K562 (cell line): ENCODE results near the gene PCSK5. TPM values are rescaled to one million over a fixed set of nuclear protein-coding genes. Genes with fewer than 3 reads are reported as not detected.

Experiments used
- ATAC-seq: fragments of 200-7000 bp; cut with Tn5 transposase; 3 replicates; pipeline ENCODE4 v1.9.1; 2020; ENCODE audit warnings: moderate library complexity
- BruUV-seq: library from RNA; stranded (reverse); fragments of 400-500 nt; replicated peaks from 2 replicates; lab custom pipeline; 2021; lab: Mats Ljungman, UMichigan
- CTCF ChIA-PET: fragments of 300-600 bp; formaldehyde crosslinking; extraction: SDS; loops from one replicate; lab custom pipeline; 2021; ENCODE audit warnings: low intra/inter-chr PET ratio; lab: Yijun Ruan, JAX
- POLR2A ChIA-PET: fragments of 300-600, 350-650 bp; sonication (Branson Sonifier 250); formaldehyde crosslinking; extraction: SDS; loops from one replicate; lab custom pipeline; 2021; ENCODE audit warnings: antibody characterized with exemption, inconsistent platforms; lab: Yijun Ruan, JAX
- DNase-seq, 4 experiments: peaks; one replicate each; pipeline versions ENCODE4 v3.0.0 to v3.0.0-alpha.2; 2011 to 2018; ENCODE audit warnings: low spot score in 3 of 4, mixed read lengths in 3 of 4; ENCODE audit errors: extremely low read depth in 1 of 4
- FAIRE-seq: peaks from 2 replicates; lab custom pipeline; 2011; peaks lifted over from hg19 to GRCh38; lab: Jason Lieb, UNC
- H2AFZ ChIP-seq: 2 replicates; pipeline ENCODE4 v1.6.0; 2011; ENCODE audit warnings: low read depth, low read length, control low read depth, inconsistent platforms
- H3K27ac ChIP-seq: fragments of 200-600 bp; 3 replicates; pipeline ENCODE4 v1.8.0; 2011; ENCODE audit warnings: low read depth, mild to moderate bottlenecking, control low read depth, inconsistent platforms, low read length, moderate library complexity, mixed read lengths; ENCODE audit errors: extremely low read depth
- H3K27me3 ChIP-seq, 2 experiments: fragments of 300-600 bp in 1 of 2; 2 replicates in 1 of 2; 3 replicates in 1 of 2; pipeline versions ENCODE4 v1.6.0 to v1.8.0; 2011; ENCODE audit warnings: inconsistent platforms in 2 of 2, low read length in 2 of 2, mild to moderate bottlenecking in 1 of 2, mixed read lengths in 1 of 2, moderate library complexity in 1 of 2; ENCODE audit not compliant: control insufficient read depth in 2 of 2, insufficient read depth in 2 of 2
- H3K36me3 ChIP-seq: fragments of 300-600 bp; 3 replicates; pipeline ENCODE4 v1.8.0; 2011; ENCODE audit warnings: mild to moderate bottlenecking, low read length, inconsistent platforms; ENCODE audit not compliant: control insufficient read depth, insufficient read depth
- H3K4me1 ChIP-seq, 2 experiments: fragments of 200-600 bp in 1 of 2; replicated peaks in 1 of 2; 2 replicates in 1 of 2; 3 replicates in 1 of 2; pipeline versions ENCODE4 v1.5.1 to v1.8.0; 2011; ENCODE audit warnings: inconsistent platforms in 2 of 2, low read length in 2 of 2, mild to moderate bottlenecking in 1 of 2, mixed read lengths in 1 of 2, moderate library complexity in 1 of 2; ENCODE audit not compliant: control insufficient read depth in 2 of 2, insufficient read depth in 2 of 2
- H3K4me2 ChIP-seq: 2 replicates; pipeline ENCODE4 v1.6.1; 2011; ENCODE audit warnings: low read length, control low read depth, inconsistent platforms, mixed read lengths; ENCODE audit not compliant: insufficient read depth
- H3K4me3 ChIP-seq: fragments of 200-600 bp; sonication (generic), shearing (Covaris generic); 2 replicates; pipeline ENCODE4 v1.5.1; 2016; ENCODE audit warnings: control low read depth, inconsistent platforms
- H3K79me2 ChIP-seq: fragments of 200-600 bp; 3 replicates; pipeline ENCODE4 v1.8.0; 2011; ENCODE audit warnings: low read length, inconsistent platforms; ENCODE audit not compliant: control insufficient read depth, insufficient read depth
- H3K9ac ChIP-seq, 2 experiments: 2 replicates each; pipeline versions ENCODE4 v1.6.0 to v1.6.1; 2011; ENCODE audit warnings: low read depth in 2 of 2, low read length in 2 of 2, control low read depth in 1 of 2, inconsistent platforms in 1 of 2, mild to moderate bottlenecking in 1 of 2, mixed read lengths in 1 of 2; ENCODE audit not compliant: insufficient read depth in 1 of 2
- H3K9me1 ChIP-seq: one replicate; pipeline ENCODE4 v1.6.0; 2011; ENCODE audit warnings: inconsistent platforms, mild to moderate bottlenecking, low read length, moderate library complexity; ENCODE audit not compliant: control insufficient read depth, insufficient read depth
- H3K9me3 ChIP-seq: replicated peaks from 2 replicates; pipeline ENCODE4 v1.5.1; 2011; ENCODE audit warnings: low read depth, low read length, inconsistent platforms; ENCODE audit not compliant: control insufficient read depth, insufficient read depth
- H4K20me1 ChIP-seq: replicated peaks from 2 replicates; pipeline ENCODE4 v1.6.1; 2011; ENCODE audit warnings: low read length, inconsistent platforms, mixed read lengths; ENCODE audit not compliant: control insufficient read depth, insufficient read depth
- ARID1B ChIP-seq: fragments of 450-650 bp; IDR thresholded peaks from 2 replicates; pipeline ENCODE4 v1.6.1; 2016; ENCODE audit warnings: antibody characterized with exemption, mild to moderate bottlenecking, inconsistent platforms
- DDX20 ChIP-seq: fragments of 450-650 bp; IDR thresholded peaks from 2 replicates; pipeline ENCODE4 v1.6.1; 2016; ENCODE audit warnings: missing genetic modification characterization, low read depth, mild to moderate bottlenecking, missing compliant biosample characterization, moderate library complexity
- FOXA1 ChIP-seq: fragments of 450-650 bp; IDR thresholded peaks from 2 replicates; pipeline ENCODE4 v1.6.1; 2016; ENCODE audit warnings: mild to moderate bottlenecking, borderline replicate concordance
- KDM1A ChIP-seq, 2 experiments: fragments of 450-650 bp; IDR thresholded peaks; 2 replicates each; pipeline ENCODE4 v1.6.1; 2016; ENCODE audit warnings: mild to moderate bottlenecking in 2 of 2
- MAFF ChIP-seq: IDR thresholded peaks from 2 replicates; pipeline ENCODE4 v1.6.1; 2012; ENCODE audit warnings: low read length, improper control_type of control experiment
- STAG1 ChIP-seq: sonication (generic); formaldehyde crosslinking; IDR thresholded peaks from 2 replicates; pipeline ENCODE4 v1.5.0; 2020; ENCODE audit warnings: missing genetic modification reagents, borderline replicate concordance
- WGBS: fragments of 100-300 bp; shearing (Covaris generic); methylation state at CpG from one replicate; pipeline ENCODE4 v1.1.6; 2016; ENCODE audit warnings: low coverage, mixed read lengths; ENCODE audit not compliant: insufficient coverage; ENCODE audit errors: missing lambda C conversion rate; 5-methylcytosine and 5-hydroxymethylcytosine counted together
- in situ Hi-C: fragments of 300-500 bp; cut with MboI; formaldehyde crosslinking; loops from 4 replicates; pipeline ENCODE4 v1.15.0; 2018; ENCODE audit warnings: inconsistent platforms, mixed read lengths
- intact Hi-C: fragments of 100-400 bp; cut with micrococcal nuclease; formaldehyde crosslinking; loops from 2 replicates; pipeline ENCODE4 v1.14.2; 2022
- polyA plus RNA-seq, 8 experiments: library from polyadenylated mRNA; depleted of rRNA in 4 of 8; stranded (reverse) in 5 of 8; unstranded in 3 of 8; fragments of >200 nt; fragmentation: Nextera tagmentation in 2 of 8; fragmentation: Illumina TruSeq in 1 of 8; extraction: Ambion mirVana in 2 of 8; extraction: Trizol in 1 of 8; gene quantifications; 2 replicates each; pipeline versions ENCODE4 v1.2.1 to v1.2.3, GENCODE V29; 2011 to 2014; ENCODE audit warnings: inconsistent platforms in 1 of 8, missing spikeins in 1 of 8
- total RNA-seq, 7 experiments: library from RNA; depleted of rRNA in 6 of 7; stranded (reverse); fragments of >200 nt in 6 of 7; fragmentation: Illumina TruSeq in 2 of 7; extraction: Trizol in 2 of 7; gene quantifications; 2 replicates each; pipeline versions ENCODE4 v1.2.1 to v1.2.3, GENCODE V29; 2011 to 2021; ENCODE audit warnings: low replicate concordance in 1 of 7

Gene PCSK5
- total and polyA plus RNA-seq, 9 of the 15 experiments (the other 6 are each of a cell fraction or from before 2014, with no cell fraction given): not detected

GRCh38 chr9:76034049-76034448, 143.6 kb downstream of the PCSK5 start:
- ATAC-seq (no peak), FAIRE-seq (no peak), DNase-seq (no peak)
- Histone ChIP-seq H3K27me3 (no peaks in the 10 kb centered on the region), H3K4me2 (no peak overlapping the region), H3K27ac (no peak overlapping the region), H3K4me3 (no peak overlapping the region), H4K20me1 (no peaks in the 10 kb centered on the region), H3K4me1 (no peaks in the 10 kb centered on the region), H3K9me3 (no peaks in the 10 kb centered on the region), H2AFZ (no peak overlapping the region), H3K36me3 (no peaks in the 10 kb centered on the region), H3K9me1 (no peaks in the 10 kb centered on the region), H3K9ac (no peak overlapping the region), H3K79me2 (no peaks in the 10 kb centered on the region)
- in situ Hi-C loops (no loop called here), intact Hi-C loops (loop anchor here (10.0 kb wide), 1 partner anchor 61 kb away; no protein-coding TSS in a partner anchor)
- WGBS: 4% methylated on average over 3 of the region's 3 CpGs
- ChIA-PET CTCF (no interaction called here), POLR2A (interaction anchor here (0.6 kb wide), 1 partner anchor 344 kb away, joined by 3 read pairs; no protein-coding TSS in a partner anchor)
- no TSS peak for BruUV-seq
- TF ChIP-seq MAFF: no peak
- no peak for TF ChIP-seq DDX20 (tag)
- TF ChIP-seq ARID1B: no peak
- no peak for TF ChIP-seq STAG1 (CRISPR knock-in tag)

- intact Hi-C loops: loop anchor here (10.0 kb wide), 1 partner anchor 58 kb away; no protein-coding TSS in a partner anchor
- no peaks in the 10 kb centered on the region for H3K9me3 ChIP-seq
- 0% methylated on average over 2 of the region's 2 CpGs for WGBS
- H2AFZ ChIP-seq: no peak overlapping the region
- H3K36me3 ChIP-seq: no peaks in the 10 kb centered on the region
- CTCF ChIA-PET: no interaction called here
- H3K4me1 ChIP-seq: no peaks in the 10 kb centered on the region
- ATAC-seq: no peak
- no TSS peak for BruUV-seq
- no peak overlapping the region for H3K4me2 ChIP-seq
- H3K79me2 ChIP-seq: no peaks in the 10 kb centered on the region
- H4K20me1 ChIP-seq: no peaks in the 10 kb centered on the region
- POLR2A ChIA-PET: no interaction called here
- TF ChIP-seq KDM1A (IDR thresholded peaks at IDR 0.05) (no peak), FOXA1 (no peak)
- TF ChIP-seq, all 486 proteins: peak for 0
- H3K9me1 ChIP-seq: no peaks in the 10 kb centered on the region
- FAIRE-seq (no peak), DNase-seq (no peak)
- H3K9ac ChIP-seq: no peak overlapping the region
- H3K27ac ChIP-seq: no peak overlapping the region
- in situ Hi-C loops: no loop called here
- H3K4me3 ChIP-seq: no peak overlapping the region
- no peaks in the 10 kb centered on the region for H3K27me3 ChIP-seq
Measured at GRCh38 chr9:76036762-76037161, 146.3 kb downstream of the PCSK5 start.
